ENCODE results near the gene FAM114A2.

DNA sequence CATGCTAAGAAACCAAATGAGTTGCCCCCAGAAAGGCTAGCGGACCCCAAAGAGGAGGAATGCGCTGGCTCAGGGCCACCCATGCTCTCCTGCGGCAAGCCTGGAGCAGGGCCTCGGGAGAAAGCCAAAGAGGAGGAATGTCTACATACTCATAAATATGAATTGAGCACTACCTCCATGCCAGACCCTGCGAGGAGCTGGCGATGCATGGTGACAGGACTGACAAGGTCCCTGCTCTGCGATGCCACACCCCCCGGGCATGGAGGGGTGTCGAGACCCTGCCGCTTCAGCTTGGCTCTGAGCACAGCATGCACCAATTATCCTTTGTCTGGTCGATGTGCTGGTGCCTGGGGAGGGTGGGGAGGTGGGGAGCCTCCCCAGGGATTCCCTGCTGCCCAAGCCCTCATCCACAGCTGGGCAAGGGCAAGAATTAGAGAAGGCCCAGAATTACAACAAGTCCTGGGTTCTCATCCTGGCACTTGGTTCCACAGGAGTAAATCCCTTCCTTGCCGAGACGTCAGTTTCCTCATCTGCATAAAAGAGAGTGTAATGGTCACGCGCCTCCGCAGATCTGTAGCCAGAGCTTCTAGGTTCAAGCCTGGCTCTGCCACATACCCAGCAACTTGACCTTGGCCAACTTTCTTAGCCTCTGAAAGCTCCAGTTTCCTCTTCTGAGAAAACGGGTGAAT, 74.4 kb downstream of the FAM114A2 start:
- TF ChIP-seq, protein P1, sequence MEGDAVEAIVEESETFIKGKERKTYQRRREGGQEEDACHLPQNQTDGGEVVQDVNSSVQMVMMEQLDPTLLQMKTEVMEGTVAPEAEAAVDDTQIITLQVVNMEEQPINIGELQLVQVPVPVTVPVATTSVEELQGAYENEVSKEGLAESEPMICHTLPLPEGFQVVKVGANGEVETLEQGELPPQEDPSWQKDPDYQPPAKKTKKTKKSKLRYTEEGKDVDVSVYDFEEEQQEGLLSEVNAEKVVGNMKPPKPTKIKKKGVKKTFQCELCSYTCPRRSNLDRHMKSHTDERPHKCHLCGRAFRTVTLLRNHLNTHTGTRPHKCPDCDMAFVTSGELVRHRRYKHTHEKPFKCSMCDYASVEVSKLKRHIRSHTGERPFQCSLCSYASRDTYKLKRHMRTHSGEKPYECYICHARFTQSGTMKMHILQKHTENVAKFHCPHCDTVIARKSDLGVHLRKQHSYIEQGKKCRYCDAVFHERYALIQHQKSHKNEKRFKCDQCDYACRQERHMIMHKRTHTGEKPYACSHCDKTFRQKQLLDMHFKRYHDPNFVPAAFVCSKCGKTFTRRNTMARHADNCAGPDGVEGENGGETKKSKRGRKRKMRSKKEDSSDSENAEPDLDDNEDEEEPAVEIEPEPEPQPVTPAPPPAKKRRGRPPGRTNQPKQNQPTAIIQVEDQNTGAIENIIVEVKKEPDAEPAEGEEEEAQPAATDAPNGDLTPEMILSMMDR (conservative IDR thresholded peaks at IDR 0.05 in 1 of 2, IDR thresholded peaks at IDR 0.05 in 1 of 2; ENCODE audit: low read depth in 1 of 2, low read length in 2 of 2), result no peak
- TF ChIP-seq EZH2 (IDR thresholded peaks at IDR 0.05; ENCODE audit: low read length, missing control alignments), result no peak

Measured in fibroblast of lung (primary cell).